Vagina (tissue), 2 donors: ENCODE measurements around the gene ABLIM2.

ENCODE experiments used
- POLR2A ChIP-seq, 2 donors: fragments of 450-650 bp; IDR thresholded peaks; one replicate each; pipeline ENCODE4 v1.6.1; 2017; ENCODE audit warnings: antibody characterized with exemption in 2 of 2, mild to moderate bottlenecking in 2 of 2, moderate library complexity in 2 of 2
- TF ChIP-seq, protein P1 (sequence below), 3 experiments: fragments of 450-650 bp in 2 of 3; fragments of 200-600 bp in 1 of 3; sonication (generic) in 1 of 3; IDR thresholded peaks; one replicate each; pipeline ENCODE4 v1.5.1; 2017 to 2019; ENCODE audit warnings: antibody characterized with exemption in 3 of 3, mild to moderate bottlenecking in 2 of 3, moderate library complexity in 2 of 3

DNA sequence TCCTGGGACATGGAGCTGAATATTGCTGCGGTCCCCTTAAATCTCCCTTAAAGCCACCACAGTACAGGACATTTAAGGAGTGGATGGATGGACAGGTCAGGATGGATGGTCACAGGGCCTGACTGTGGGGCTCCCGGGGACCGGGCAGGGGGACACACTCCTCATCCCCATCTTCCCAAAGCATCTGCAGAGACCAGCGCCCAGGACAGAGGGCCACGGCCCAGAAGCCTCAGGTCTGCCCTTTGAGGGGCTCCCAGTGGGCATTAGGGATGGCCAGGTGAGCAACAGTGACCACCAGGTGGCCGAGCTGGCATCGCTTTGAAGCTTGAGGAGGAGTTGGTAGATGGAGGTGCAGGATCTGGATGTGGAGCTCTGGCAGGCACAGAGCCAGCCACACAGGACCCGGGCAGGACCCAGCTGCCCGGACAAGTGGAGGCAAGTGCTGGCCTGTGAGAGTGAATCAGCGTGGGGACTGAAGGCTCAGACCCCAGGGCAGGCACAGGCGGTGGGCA, 51.4 kb downstream of the ABLIM2 start:
- TF ChIP-seq, protein P1, sequence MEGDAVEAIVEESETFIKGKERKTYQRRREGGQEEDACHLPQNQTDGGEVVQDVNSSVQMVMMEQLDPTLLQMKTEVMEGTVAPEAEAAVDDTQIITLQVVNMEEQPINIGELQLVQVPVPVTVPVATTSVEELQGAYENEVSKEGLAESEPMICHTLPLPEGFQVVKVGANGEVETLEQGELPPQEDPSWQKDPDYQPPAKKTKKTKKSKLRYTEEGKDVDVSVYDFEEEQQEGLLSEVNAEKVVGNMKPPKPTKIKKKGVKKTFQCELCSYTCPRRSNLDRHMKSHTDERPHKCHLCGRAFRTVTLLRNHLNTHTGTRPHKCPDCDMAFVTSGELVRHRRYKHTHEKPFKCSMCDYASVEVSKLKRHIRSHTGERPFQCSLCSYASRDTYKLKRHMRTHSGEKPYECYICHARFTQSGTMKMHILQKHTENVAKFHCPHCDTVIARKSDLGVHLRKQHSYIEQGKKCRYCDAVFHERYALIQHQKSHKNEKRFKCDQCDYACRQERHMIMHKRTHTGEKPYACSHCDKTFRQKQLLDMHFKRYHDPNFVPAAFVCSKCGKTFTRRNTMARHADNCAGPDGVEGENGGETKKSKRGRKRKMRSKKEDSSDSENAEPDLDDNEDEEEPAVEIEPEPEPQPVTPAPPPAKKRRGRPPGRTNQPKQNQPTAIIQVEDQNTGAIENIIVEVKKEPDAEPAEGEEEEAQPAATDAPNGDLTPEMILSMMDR (IDR thresholded peaks at IDR 0.05), result no peak
- TF ChIP-seq POLR2A (IDR thresholded peaks at IDR 0.05), result no peak
